ENCODE measurements around the gene SP9.

Gene SP9

GRCh38 chr2:174333017-174333371, 1.8 kb upstream of the SP9 start:
- Histone ChIP-seq H3K27ac (ENCODE audit: low read depth, low read length) (no peak overlapping the region), H3K9ac (ENCODE audit: low read length in 5 of 5) (no peak overlapping the region), H3K9me3 (ENCODE audit: control insufficient read depth in 5 of 5, low read length in 5 of 5) (no peaks in the 10 kb centered on the region), H3K36me3 (ENCODE audit: control insufficient read depth in 5 of 5, insufficient read depth in 5 of 5, low read length in 5 of 5) (no peaks in the 10 kb centered on the region), H3K4me1 (ENCODE audit: control insufficient read depth in 5 of 5, insufficient read depth in 5 of 5, low read length in 5 of 5) (peaks cover 0 to 54% (median 47%) of the 10 kb centered on the region in 5 donors), H3K27me3 (ENCODE audit: control insufficient read depth in 5 of 5, insufficient read depth in 4 of 5, low read length in 5 of 5) (peaks cover 52 to 94% (median 79%) of the 10 kb centered on the region in 5 donors), H3K4me3 (ENCODE audit: low read depth in 1 of 5, low read length in 5 of 5) (peak overlapping the region in 1 of 5 donors; percentile 11)

- Histone ChIP-seq H3K4me3 (ENCODE audit: low read depth in 1 of 5, low read length in 5 of 5) (peak overlapping the region in 3 of 5 donors; percentile 11 to 23 (median 18)), H3K4me1 (ENCODE audit: control insufficient read depth in 5 of 5, insufficient read depth in 5 of 5, low read length in 5 of 5) (peaks cover 0 to 49% (median 43%) of the 10 kb centered on the region in 5 donors), H3K27me3 (ENCODE audit: control insufficient read depth in 5 of 5, insufficient read depth in 4 of 5, low read length in 5 of 5) (peaks cover 50 to 95% (median 78%) of the 10 kb centered on the region in 5 donors), H3K27ac (ENCODE audit: low read depth, low read length) (no peak overlapping the region), H3K9me3 (ENCODE audit: control insufficient read depth in 5 of 5, low read length in 5 of 5) (no peaks in the 10 kb centered on the region), H3K9ac (ENCODE audit: low read length in 5 of 5) (no peak overlapping the region), H3K36me3 (ENCODE audit: control insufficient read depth in 5 of 5, insufficient read depth in 5 of 5, low read length in 5 of 5) (no peaks in the 10 kb centered on the region)
Measured at GRCh38 chr2:174333372-174334277, 1.1 kb upstream of the SP9 start.

GRCh38 chr2:174334278-174334715, 457 bp upstream of the SP9 start:
- H3K27me3 ChIP-seq (ENCODE audit: control insufficient read depth in 5 of 5, insufficient read depth in 4 of 5, low read length in 5 of 5), result peaks cover 48 to 95% (median 77%) of the 10 kb centered on the region in 5 donors
- peaks cover 0 to 43% (median 39%) of the 10 kb centered on the region in 5 donors for H3K4me1 ChIP-seq (ENCODE audit: control insufficient read depth in 5 of 5, insufficient read depth in 5 of 5, low read length in 5 of 5)

GRCh38 chr2:174335254-174335987, 667 bp downstream of the SP9 start:
- peak overlapping the region in 1 of 5 donors; percentile 47 for H3K9ac ChIP-seq (ENCODE audit: low read length in 5 of 5)
- H3K27me3 ChIP-seq (ENCODE audit: control insufficient read depth in 5 of 5, insufficient read depth in 4 of 5, low read length in 5 of 5), result peaks cover 48 to 92% (median 76%) of the 10 kb centered on the region in 5 donors
- no peaks in the 10 kb centered on the region for H3K9me3 ChIP-seq (ENCODE audit: control insufficient read depth in 5 of 5, low read length in 5 of 5)
- H3K4me3 ChIP-seq (ENCODE audit: low read depth in 1 of 5, low read length in 5 of 5), result peak overlapping the region; percentile 26 to 67 (median 57)
- no peak overlapping the region for H3K27ac ChIP-seq (ENCODE audit: low read depth, low read length)
- H3K36me3 ChIP-seq (ENCODE audit: control insufficient read depth in 5 of 5, insufficient read depth in 5 of 5, low read length in 5 of 5), result no peaks in the 10 kb centered on the region
- H3K4me1 ChIP-seq (ENCODE audit: control insufficient read depth in 5 of 5, insufficient read depth in 5 of 5, low read length in 5 of 5), result peaks cover 0 to 49% (median 45%) of the 10 kb centered on the region in 5 donors

More at GRCh38 chr2:174334278-174334715, 457 bp upstream of the SP9 start:
- Histone ChIP-seq H3K36me3 (ENCODE audit: control insufficient read depth in 5 of 5, insufficient read depth in 5 of 5, low read length in 5 of 5) (no peaks in the 10 kb centered on the region), H3K27ac (ENCODE audit: low read depth, low read length) (no peak overlapping the region), H3K4me3 (ENCODE audit: low read depth in 1 of 5, low read length in 5 of 5) (peak overlapping the region in 2 of 5 donors; percentile 11 to 35), H3K9ac (ENCODE audit: low read length in 5 of 5) (no peak overlapping the region), H3K9me3 (ENCODE audit: control insufficient read depth in 5 of 5, low read length in 5 of 5) (no peaks in the 10 kb centered on the region)

- peak overlapping the region in 4 of 5 donors; percentile 26 to 67 (median 59) for H3K4me3 ChIP-seq (ENCODE audit: low read depth in 1 of 5, low read length in 5 of 5)
- H3K36me3 ChIP-seq (ENCODE audit: control insufficient read depth in 5 of 5, insufficient read depth in 5 of 5, low read length in 5 of 5), result no peaks in the 10 kb centered on the region
- no peak overlapping the region for H3K27ac ChIP-seq (ENCODE audit: low read depth, low read length)
- H3K9me3 ChIP-seq (ENCODE audit: control insufficient read depth in 5 of 5, low read length in 5 of 5), result no peaks in the 10 kb centered on the region
- H3K27me3 ChIP-seq (ENCODE audit: control insufficient read depth in 5 of 5, insufficient read depth in 4 of 5, low read length in 5 of 5), result peaks cover 54 to 92% (median 76%) of the 10 kb centered on the region in 5 donors
- H3K4me1 ChIP-seq (ENCODE audit: control insufficient read depth in 5 of 5, insufficient read depth in 5 of 5, low read length in 5 of 5), result peaks cover 0 to 56% (median 51%) of the 10 kb centered on the region in 5 donors
- no peak overlapping the region for H3K9ac ChIP-seq (ENCODE audit: low read length in 5 of 5)
Measured at GRCh38 chr2:174335988-174336500, 1.3 kb downstream of the SP9 start.

GRCh38 chr2:174336501-174337336, 2.0 kb downstream of the SP9 start:
- Histone ChIP-seq H3K4me3 (ENCODE audit: low read depth in 1 of 5, low read length in 5 of 5) (peak overlapping the region in 4 of 5 donors; percentile 26 to 67 (median 59)), H3K27ac (ENCODE audit: low read depth, low read length) (no peak overlapping the region), H3K9me3 (ENCODE audit: control insufficient read depth in 5 of 5, low read length in 5 of 5) (no peaks in the 10 kb centered on the region), H3K9ac (ENCODE audit: low read length in 5 of 5) (no peak overlapping the region), H3K27me3 (ENCODE audit: control insufficient read depth in 5 of 5, insufficient read depth in 4 of 5, low read length in 5 of 5) (peaks cover 48 to 89% (median 74%) of the 10 kb centered on the region in 5 donors), H3K4me1 (ENCODE audit: control insufficient read depth in 5 of 5, insufficient read depth in 5 of 5, low read length in 5 of 5) (peaks cover 0 to 59% (median 54%) of the 10 kb centered on the region in 5 donors), H3K36me3 (ENCODE audit: control insufficient read depth in 5 of 5, insufficient read depth in 5 of 5, low read length in 5 of 5) (no peaks in the 10 kb centered on the region)

GRCh38 chr2:174337337-174338146, 2.8 kb downstream of the SP9 start:
- Histone ChIP-seq H3K9ac (ENCODE audit: low read length in 5 of 5) (peak overlapping the region in 2 of 5 donors; percentile 23 to 35), H3K4me1 (ENCODE audit: control insufficient read depth in 5 of 5, insufficient read depth in 5 of 5, low read length in 5 of 5) (peaks cover 0 to 67% (median 62%) of the 10 kb centered on the region in 5 donors), H3K27me3 (ENCODE audit: control insufficient read depth in 5 of 5, insufficient read depth in 4 of 5, low read length in 5 of 5) (peaks cover 49 to 88% (median 81%) of the 10 kb centered on the region in 5 donors), H3K9me3 (ENCODE audit: control insufficient read depth in 5 of 5, low read length in 5 of 5) (no peaks in the 10 kb centered on the region), H3K4me3 (ENCODE audit: low read depth in 1 of 5, low read length in 5 of 5) (peak overlapping the region in 4 of 5 donors; percentile 42 to 67 (median 54)), H3K27ac (ENCODE audit: low read depth, low read length) (no peak overlapping the region), H3K36me3 (ENCODE audit: control insufficient read depth in 5 of 5, insufficient read depth in 5 of 5, low read length in 5 of 5) (no peaks in the 10 kb centered on the region)

GRCh38 chr2:174338147-174338605, 3.4 kb downstream of the SP9 start:
- Histone ChIP-seq H3K9me3 (ENCODE audit: control insufficient read depth in 5 of 5, low read length in 5 of 5) (no peaks in the 10 kb centered on the region), H3K36me3 (ENCODE audit: control insufficient read depth in 5 of 5, insufficient read depth in 5 of 5, low read length in 5 of 5) (no peaks in the 10 kb centered on the region), H3K4me3 (ENCODE audit: low read depth in 1 of 5, low read length in 5 of 5) (no peak overlapping the region), H3K4me1 (ENCODE audit: control insufficient read depth in 5 of 5, insufficient read depth in 5 of 5, low read length in 5 of 5) (peaks cover 0 to 70% (median 61%) of the 10 kb centered on the region in 5 donors), H3K9ac (ENCODE audit: low read length in 5 of 5) (no peak overlapping the region), H3K27me3 (ENCODE audit: control insufficient read depth in 5 of 5, insufficient read depth in 4 of 5, low read length in 5 of 5) (peaks cover 52 to 88% (median 81%) of the 10 kb centered on the region in 5 donors), H3K27ac (ENCODE audit: low read depth, low read length) (no peak overlapping the region)

All from subcutaneous abdominal adipose tissue (tissue), 5 donors.